GM12865 (cell line): ENCODE data around the gene KRT3.

Experiments used
- DNase-seq: peaks from one replicate; pipeline ENCODE4 v3.0.0; 2010; ENCODE audit warnings: low read depth
- H3K4me3 ChIP-seq: 2 replicates; pipeline ENCODE4 v1.5.1; 2011; ENCODE audit warnings: mild to moderate bottlenecking, low read depth, low read length, control low read depth
- CTCF ChIP-seq: IDR thresholded peaks from 2 replicates; pipeline ENCODE4 v1.5.1; 2011; ENCODE audit warnings: low read length, control low read depth, low read depth, inconsistent platforms; ENCODE audit not compliant: insufficient read depth; ENCODE audit errors: missing control alignments

KRT3 gene

GRCh38 chr12:52790427-52791270 is 5.3 kb downstream of the KRT3 start:
- H3K4me3 ChIP-seq, result no peak overlapping the region
- DNase-seq, result no peak
- no peak for TF ChIP-seq CTCF

DNA sequence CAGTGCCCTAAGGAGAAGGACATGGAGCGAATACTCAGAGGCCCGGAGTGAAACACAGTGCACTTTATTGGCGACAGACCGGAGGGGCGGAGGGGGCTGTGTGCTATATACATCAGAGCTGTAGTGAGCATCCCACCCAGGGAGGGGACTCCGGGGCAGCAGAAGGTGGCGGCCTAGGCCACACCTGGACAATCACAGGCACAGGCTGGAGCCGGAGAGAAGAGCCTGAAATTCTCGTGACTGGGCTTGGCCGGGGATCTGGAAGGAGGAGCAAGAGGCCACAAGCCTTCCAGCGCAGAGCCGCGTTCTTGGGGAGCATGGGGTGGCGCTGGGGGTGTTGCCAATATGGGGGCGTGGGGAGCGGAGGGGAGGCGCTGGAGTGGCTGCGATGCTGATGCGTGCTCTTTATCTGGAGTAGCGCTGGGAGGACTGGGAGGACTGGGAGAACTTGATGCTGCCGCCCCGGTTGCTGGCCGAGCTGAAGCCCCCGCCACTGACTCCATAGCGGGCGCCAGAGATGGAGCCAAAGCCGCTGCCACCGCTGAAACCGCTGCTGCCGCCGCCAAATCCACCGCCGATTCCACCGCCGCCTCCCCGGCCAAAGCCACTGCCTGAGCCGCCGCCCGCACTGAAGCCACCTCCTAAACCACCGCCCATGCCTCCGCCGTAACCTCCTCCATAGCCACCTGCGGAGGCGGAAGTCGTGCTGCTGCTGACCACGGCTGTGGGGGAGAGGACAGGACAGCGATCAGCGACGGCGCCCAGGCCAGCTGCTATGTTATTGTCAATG is 6.1 kb downstream of the KRT3 start:
- no peak for DNase-seq
- no peak for TF ChIP-seq CTCF
- no peak overlapping the region for H3K4me3 ChIP-seq

GRCh38 chr12:52788876-52789636 is 6.9 kb downstream of the KRT3 start:
- TF ChIP-seq CTCF, result no peak
- DNase-seq, result no peak
- no peak overlapping the region for H3K4me3 ChIP-seq

- DNase-seq, result no peak
- H3K4me3 ChIP-seq, result no peak overlapping the region
- TF ChIP-seq CTCF, result no peak
These were observed 7.6 kb downstream of the KRT3 start for GRCh38 chr12:52788192-52788875.

GRCh38 chr12:52787324-52788191 is 8.4 kb downstream of the KRT3 start:
- no peak for DNase-seq
- H3K4me3 ChIP-seq, result no peak overlapping the region
- no peak for TF ChIP-seq CTCF
